ENCODE measurements around the gene SMCHD1.

- no peak for TF ChIP-seq CTCF (IDR thresholded peaks at IDR 0.05)
- no peak for TF ChIP-seq POLR2A (IDR thresholded peaks at IDR 0.05)
Measured at GRCh38 chr18:2776601-2777000, 121.1 kb downstream of the SMCHD1 start.
